SU-DHL-6 (cell line): ENCODE measurements around the gene CAMK2D.

Source experiments
- H2AFZ ChIP-seq: fragments of 200-600 bp; sonication (generic); 2 replicates; pipeline ENCODE4 v1.6.1; 2014; ENCODE audit warnings: low read depth, mild to moderate bottlenecking, moderate library complexity, mixed read lengths, antibody characterized with exemption, low read length; ENCODE audit not compliant: severe bottlenecking
- H3F3A ChIP-seq: fragments of 200-600 bp; shearing (Covaris generic); 2 replicates; pipeline ENCODE4 v1.6.0; 2016; ENCODE audit warnings: antibody characterized with exemption, mild to moderate bottlenecking; ENCODE audit not compliant: insufficient read depth
- H3K27ac ChIP-seq: fragments of 200-600 bp; sonication (generic); 2 replicates; pipeline ENCODE4 v1.5.1; 2016; ENCODE audit warnings: low read depth, mild to moderate bottlenecking, low read length, moderate library complexity, mixed read lengths
- H3K27me3 ChIP-seq: fragments of 200-600 bp; sonication (generic), shearing (Covaris generic); 2 replicates; pipeline ENCODE4 v1.6.0; 2014; ENCODE audit warnings: mild to moderate bottlenecking, low read length
- H3K36me3 ChIP-seq: fragments of 200-600 bp; sonication (generic); 2 replicates; pipeline ENCODE4 v1.6.1; 2014; ENCODE audit warnings: mild to moderate bottlenecking, low read length, mixed read lengths
- H3K4me2 ChIP-seq: fragments of 300-600, 200-600 bp; shearing (Covaris generic), sonication (generic); 2 replicates; pipeline ENCODE4 v1.6.0; 2014; ENCODE audit warnings: low read length, low read depth, mild to moderate bottlenecking; ENCODE audit not compliant: poor library complexity, severe bottlenecking
- H3K4me3 ChIP-seq: fragments of 200-600 bp; sonication (generic); 2 replicates; pipeline ENCODE4 v1.5.1; 2014; ENCODE audit warnings: antibody characterized with exemption, low read length, mild to moderate bottlenecking, mixed read lengths; ENCODE audit not compliant: insufficient read depth, poor library complexity, severe bottlenecking
- H3K79me2 ChIP-seq: fragments of 200-600 bp; sonication (generic); 2 replicates; pipeline ENCODE4 v1.6.1; 2014; ENCODE audit warnings: mild to moderate bottlenecking, low read length, moderate library complexity; ENCODE audit not compliant: insufficient read depth
- H3K9ac ChIP-seq: fragments of 200-600 bp; sonication (generic); 2 replicates; pipeline ENCODE4 v1.7.0; 2014; ENCODE audit warnings: mild to moderate bottlenecking, low read length
- H3K9me2 ChIP-seq: fragments of 200-600 bp; sonication (generic); replicated peaks from 2 replicates; pipeline ENCODE4 v1.6.1; 2014; ENCODE audit warnings: low read length; ENCODE audit not compliant: insufficient read depth
- H3K9me3 ChIP-seq: fragments of 200-600 bp; sonication (generic); 2 replicates; pipeline ENCODE4 v1.6.1; 2014; ENCODE audit warnings: low read length, mixed read lengths; ENCODE audit not compliant: insufficient read depth
- H4K20me1 ChIP-seq: fragments of 200-600 bp; sonication (generic); 2 replicates; pipeline ENCODE4 v1.6.1; 2014; ENCODE audit warnings: low read depth, mild to moderate bottlenecking, antibody characterized with exemption, low read length, moderate library complexity, mixed read lengths
- EZH2phosphoT487 ChIP-seq: fragments of 200-600 bp; sonication (generic), shearing (Covaris generic); conservative IDR thresholded peaks from 2 replicates; pipeline ENCODE4 v1.6.1; 2018; ENCODE audit warnings: mild to moderate bottlenecking, antibody characterized with exemption, low read length, moderate library complexity, mixed read lengths
- TF ChIP-seq, protein P1 (sequence below): fragments of 200-600 bp; sonication (generic); IDR thresholded peaks from one replicate; pipeline ENCODE4 v1.5.1; 2017; ENCODE audit warnings: antibody characterized with exemption, mild to moderate bottlenecking, low read length, moderate library complexity; ENCODE audit not compliant: insufficient read depth, poor library complexity, severe bottlenecking

CAMK2D gene

DNA sequence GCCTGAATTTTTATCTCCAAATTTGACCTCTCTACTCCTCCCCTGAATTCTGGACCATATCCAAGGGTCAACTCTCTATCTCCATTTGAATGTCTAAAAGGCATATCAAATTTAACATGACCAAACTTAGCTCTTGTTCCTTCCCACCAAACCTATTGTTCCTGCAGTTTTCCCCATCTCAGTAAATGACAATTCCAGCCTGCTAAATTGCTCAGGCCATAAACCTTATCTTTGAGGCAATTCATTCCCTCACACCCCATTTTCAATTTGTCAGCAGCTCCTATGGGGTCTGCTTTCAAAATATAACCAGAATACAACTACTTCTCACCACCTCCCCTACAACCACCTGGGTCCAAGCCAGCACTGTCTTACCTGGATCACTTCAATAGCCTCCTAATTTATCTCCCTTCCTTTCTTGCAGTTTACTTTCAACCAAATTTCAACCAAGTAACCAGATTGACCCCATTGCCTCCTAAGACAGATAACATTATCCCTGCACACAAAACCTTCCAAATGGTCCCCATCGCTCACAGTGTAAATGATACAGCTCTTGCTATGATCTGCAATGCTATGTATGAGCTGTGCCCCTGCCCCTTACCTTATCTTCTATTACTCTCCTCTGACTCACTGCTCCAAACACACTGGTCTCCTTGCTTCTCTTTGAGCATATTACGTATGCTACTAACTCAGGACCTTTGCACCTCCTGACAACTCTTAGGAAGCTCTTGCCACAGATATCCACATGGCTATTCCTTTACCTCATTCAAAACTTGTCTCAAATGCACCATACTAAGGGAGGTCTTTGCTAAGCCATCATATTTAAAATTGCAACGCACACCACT lies 66.0 kb downstream of the CAMK2D start:
- no peaks in the 10 kb centered on the region; the same call in 1 of the 2 replicates for H3K79me2 ChIP-seq
- no peaks in the 10 kb centered on the region for H3K9me3 ChIP-seq
- TF ChIP-seq EZH2phosphoT487 = no peak

DNA sequence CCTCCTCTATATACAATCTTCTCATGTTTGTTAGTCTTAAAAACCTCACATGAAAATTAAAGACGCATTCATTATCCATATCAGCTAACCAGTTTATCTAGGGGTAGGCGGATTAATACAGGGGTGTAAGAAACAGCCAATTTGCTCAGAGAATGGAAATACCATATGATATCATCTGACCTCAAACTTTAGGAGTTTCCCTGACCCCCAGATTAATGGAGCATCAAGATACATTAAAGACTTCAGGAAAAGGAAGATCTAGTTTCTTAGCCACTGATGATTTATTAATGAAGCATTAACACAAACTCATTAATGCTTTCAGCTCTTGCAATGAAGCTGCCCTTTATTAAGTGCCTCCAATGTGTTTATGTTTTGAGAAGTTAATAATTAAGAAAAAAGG lies 67.5 kb downstream of the CAMK2D start:
- no peaks in the 10 kb centered on the region for H4K20me1 ChIP-seq
- no peaks in the 10 kb centered on the region; the same call in 1 of the 2 replicates for H3K79me2 ChIP-seq
- no peak overlapping the region for H3K4me3 ChIP-seq
- H3K36me3 ChIP-seq = no peaks in the 10 kb centered on the region
- no peaks in the 10 kb centered on the region for H3K27me3 ChIP-seq
- no peak overlapping the region for H3K27ac ChIP-seq
- H3K4me2 ChIP-seq = no peak overlapping the region
- no peak for TF ChIP-seq EZH2phosphoT487
- TF ChIP-seq, protein P1, sequence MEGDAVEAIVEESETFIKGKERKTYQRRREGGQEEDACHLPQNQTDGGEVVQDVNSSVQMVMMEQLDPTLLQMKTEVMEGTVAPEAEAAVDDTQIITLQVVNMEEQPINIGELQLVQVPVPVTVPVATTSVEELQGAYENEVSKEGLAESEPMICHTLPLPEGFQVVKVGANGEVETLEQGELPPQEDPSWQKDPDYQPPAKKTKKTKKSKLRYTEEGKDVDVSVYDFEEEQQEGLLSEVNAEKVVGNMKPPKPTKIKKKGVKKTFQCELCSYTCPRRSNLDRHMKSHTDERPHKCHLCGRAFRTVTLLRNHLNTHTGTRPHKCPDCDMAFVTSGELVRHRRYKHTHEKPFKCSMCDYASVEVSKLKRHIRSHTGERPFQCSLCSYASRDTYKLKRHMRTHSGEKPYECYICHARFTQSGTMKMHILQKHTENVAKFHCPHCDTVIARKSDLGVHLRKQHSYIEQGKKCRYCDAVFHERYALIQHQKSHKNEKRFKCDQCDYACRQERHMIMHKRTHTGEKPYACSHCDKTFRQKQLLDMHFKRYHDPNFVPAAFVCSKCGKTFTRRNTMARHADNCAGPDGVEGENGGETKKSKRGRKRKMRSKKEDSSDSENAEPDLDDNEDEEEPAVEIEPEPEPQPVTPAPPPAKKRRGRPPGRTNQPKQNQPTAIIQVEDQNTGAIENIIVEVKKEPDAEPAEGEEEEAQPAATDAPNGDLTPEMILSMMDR = no peak
- no peak overlapping the region for H3K9ac ChIP-seq
- no peaks in the 10 kb centered on the region for H3K9me3 ChIP-seq
- H2AFZ ChIP-seq = no peak overlapping the region
- H3F3A ChIP-seq = no peaks in the 10 kb centered on the region
- no peaks in the 10 kb centered on the region for H3K9me2 ChIP-seq

More for the DNA sequence above, 66.0 kb downstream of the CAMK2D start:
- Histone ChIP-seq H4K20me1 (no peaks in the 10 kb centered on the region), H3K27ac (no peak overlapping the region), H2AFZ (no peak overlapping the region), H3K4me2 (no peak overlapping the region), H3K27me3 (no peaks in the 10 kb centered on the region), H3K9ac (no peak overlapping the region), H3F3A (no peaks in the 10 kb centered on the region), H3K4me3 (no peak overlapping the region), H3K36me3 (no peaks in the 10 kb centered on the region), H3K9me2 (no peaks in the 10 kb centered on the region)

DNA sequence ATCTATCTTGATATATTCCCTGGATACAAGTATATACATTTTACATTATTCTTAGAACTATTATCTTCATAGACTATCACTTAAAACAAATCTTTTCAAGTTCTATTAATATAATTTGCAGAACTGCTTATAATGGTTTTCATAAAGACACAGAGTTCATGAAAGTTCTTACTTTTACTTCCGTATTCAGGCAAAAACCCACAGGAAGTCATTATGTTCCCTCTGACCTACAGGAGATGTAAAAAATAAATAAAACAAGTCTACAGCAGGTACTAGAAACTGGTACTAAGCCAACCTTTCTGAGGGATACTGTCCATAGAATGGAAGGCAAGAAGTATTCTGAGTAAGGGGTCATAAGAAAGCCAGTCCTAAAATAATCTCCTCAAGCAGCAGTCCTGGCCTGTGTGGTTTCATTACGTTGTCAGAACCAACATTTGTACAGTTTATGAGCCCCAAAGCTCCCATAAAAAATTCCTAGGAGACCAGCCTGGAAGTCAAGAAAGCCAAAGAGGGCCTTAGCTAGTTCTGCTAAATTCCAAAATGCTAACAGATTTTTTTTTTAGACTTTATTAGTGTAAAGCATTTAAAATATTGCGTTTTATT lies 68.6 kb downstream of the CAMK2D start:
- H3K9me2 ChIP-seq = no peaks in the 10 kb centered on the region
- H3K27me3 ChIP-seq = no peaks in the 10 kb centered on the region
- TF ChIP-seq, protein P1 = no peak
- no peak for TF ChIP-seq EZH2phosphoT487
- H3K4me2 ChIP-seq = peak overlapping the region; percentile 27
- H3F3A ChIP-seq = no peaks in the 10 kb centered on the region
- H2AFZ ChIP-seq = no peak overlapping the region
- no peaks in the 10 kb centered on the region for H3K36me3 ChIP-seq
- no peak overlapping the region for H3K27ac ChIP-seq
- no peaks in the 10 kb centered on the region for H4K20me1 ChIP-seq
- H3K4me3 ChIP-seq = no peak overlapping the region
- H3K9ac ChIP-seq = no peak overlapping the region
- H3K9me3 ChIP-seq = no peaks in the 10 kb centered on the region
- H3K79me2 ChIP-seq = no peaks in the 10 kb centered on the region; the same call in 1 of the 2 replicates

DNA sequence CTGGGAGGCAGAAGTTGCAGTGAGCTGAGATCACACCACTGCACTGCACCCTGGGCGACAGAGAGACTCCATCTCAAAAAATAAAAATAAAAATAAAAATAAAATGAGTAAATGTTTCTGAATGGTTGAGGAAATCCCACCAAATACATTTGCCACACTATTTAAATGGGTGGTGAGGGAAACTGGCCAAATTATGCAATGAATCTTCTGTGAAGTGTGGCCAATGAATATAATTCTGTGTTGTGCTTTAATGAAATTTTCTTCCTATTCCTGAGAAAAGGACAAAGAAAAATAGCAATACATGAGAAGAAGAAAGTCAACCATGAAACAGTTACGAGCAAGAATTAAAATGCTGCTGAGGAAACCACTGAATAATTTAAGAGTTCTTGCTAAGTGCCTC lies 69.9 kb downstream of the CAMK2D start:
- Histone ChIP-seq H3K27ac (no peak overlapping the region), H3K9me2 (no peaks in the 10 kb centered on the region), H3F3A (no peaks in the 10 kb centered on the region), H3K4me2 (no peak overlapping the region), H3K27me3 (no peaks in the 10 kb centered on the region), H3K79me2 (no peaks in the 10 kb centered on the region; the same call in 1 of the 2 replicates), H2AFZ (no peak overlapping the region), H4K20me1 (no peaks in the 10 kb centered on the region), H3K4me3 (no peak overlapping the region), H3K36me3 (no peaks in the 10 kb centered on the region), H3K9ac (no peak overlapping the region), H3K9me3 (no peaks in the 10 kb centered on the region)
- no peak for TF ChIP-seq EZH2phosphoT487
